Stimulated activated CD4-positive, alpha-beta T cell treated with anti-CD3 and anti-CD28 coated beads, Interleukin-15, amount 100 ng/mL, for 1 hour (primary cell): ENCODE data around the gene USP6NL.
"Not testable (repeated sequence)": the region's sequence is repeated elsewhere in the genome, so short reads cannot be mapped to it uniquely, and the experiment has no call there.

Experiments
- DNase-seq, 2 donors: peaks; one replicate each; pipeline ENCODE4 v3.0.0-alpha.2; 2020; ENCODE audit warnings: low read depth in 1 of 2, low spot score in 1 of 2

The USP6NL gene

DNA sequence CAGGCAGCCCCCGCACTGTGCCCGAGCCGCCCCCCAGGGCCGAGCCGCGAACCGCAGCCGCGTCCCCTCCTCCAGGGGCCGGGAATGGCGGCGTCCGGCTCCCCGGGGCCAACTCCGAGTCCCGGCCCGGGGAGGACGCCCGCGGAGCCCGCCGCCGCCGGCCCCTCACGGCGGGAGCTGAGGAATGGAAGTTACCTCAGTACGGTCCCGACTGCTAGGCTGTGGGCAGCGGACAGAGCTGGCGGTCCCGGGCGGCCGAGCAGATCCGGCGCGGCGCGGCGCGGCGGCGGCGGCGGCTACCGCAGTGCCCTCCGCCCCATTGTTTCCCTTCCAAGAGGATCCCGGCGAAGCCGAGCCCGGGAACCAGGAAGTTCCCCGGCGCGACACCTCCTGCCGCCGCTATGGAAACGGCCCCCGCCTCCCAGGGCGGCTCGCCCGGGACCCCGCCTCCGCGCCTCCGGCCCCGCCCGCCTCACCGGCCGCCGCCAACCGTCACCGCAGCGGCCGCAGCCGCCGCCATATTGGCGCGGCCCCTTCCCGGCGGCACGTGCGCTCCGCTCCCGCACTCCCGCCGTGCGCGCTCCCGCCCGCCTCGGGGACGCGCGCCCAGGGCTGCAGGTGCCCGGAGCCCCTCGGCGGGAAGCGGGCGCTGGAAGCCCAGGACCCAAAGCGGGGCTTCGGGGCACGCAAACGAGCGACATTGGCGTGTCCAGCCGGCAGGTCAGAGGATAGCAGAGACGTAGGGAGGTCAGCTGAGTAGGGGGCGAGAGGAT is at the start of gene USP6NL:
Gene USP6NL (minus strand): TSS at position 403 of the 773 bp plus-strand sequence. CDS start 14,016 bp downstream, outside the sequence.
- peak; percentile 42 to 63 for DNase-seq

DNA sequence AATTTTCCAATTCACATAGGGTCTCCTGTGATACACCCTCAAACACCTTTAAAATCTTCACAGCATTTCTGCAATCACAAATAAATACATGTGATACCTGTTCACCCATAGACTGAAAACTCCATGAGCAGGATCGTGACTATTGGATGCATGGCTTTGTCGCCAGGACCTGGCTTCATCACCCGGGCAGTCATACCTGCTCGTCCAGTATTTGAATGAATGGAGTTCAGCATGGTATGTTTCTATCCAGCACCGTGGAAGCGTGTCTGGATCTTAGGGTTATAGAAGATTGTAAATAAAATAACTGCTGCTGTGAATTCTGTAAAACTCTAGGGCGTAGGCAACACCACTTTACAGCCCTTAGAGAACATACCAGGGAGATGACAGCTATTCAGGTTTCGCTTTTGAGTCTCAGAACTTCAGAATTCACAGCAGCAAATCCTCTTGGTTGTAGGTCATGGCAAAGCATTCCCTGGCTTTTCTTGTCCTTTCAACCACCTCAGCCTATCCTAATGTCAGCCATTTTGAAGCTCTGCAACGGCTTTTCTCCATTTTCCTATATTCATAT is 47.4 kb upstream of the USP6NL start:
- DNase-seq, result no peak

DNA sequence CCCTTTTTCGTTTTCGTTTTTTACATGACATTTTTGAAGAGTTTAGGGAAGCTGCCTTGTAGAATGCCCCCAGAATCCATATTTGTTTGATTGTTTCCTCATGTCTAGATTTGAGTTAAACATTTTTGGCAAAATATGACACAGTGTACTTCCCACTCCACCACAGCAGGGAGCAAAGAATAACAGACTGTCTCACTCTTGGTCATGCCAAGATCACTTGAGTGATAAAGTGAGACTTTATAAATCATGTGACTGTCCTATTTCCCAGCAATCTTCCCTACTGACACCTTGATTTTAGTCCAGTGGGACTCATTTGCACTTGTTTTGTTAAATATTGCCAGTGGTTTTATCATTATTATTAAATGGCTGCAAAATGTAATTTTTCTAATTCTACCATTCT is 44.4 kb upstream of the USP6NL start:
- no peak for DNase-seq

DNA sequence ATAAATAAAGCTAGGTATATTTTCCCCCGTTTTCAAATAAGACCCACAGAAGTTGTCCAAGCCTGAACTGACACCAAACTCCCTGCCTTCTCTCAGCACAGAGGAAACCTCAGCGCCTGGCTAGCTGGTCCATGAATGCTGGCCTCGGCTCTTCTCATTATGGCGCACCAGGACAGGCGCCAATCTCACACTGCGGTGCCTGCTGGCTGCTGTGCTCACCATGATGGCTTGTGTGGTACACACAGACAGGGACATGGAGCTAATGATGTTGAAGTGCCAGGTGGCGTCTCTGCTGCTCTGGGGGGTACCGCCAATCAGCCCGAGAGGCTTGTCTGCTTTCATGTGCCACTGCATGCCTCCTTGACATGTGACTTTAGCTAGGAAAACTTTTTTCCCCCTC is 43.2 kb upstream of the USP6NL start:
- DNase-seq, result no peak

GRCh38 chr10:11653758-11654471 is 42.5 kb upstream of the USP6NL start:
- no peak for DNase-seq

DNA sequence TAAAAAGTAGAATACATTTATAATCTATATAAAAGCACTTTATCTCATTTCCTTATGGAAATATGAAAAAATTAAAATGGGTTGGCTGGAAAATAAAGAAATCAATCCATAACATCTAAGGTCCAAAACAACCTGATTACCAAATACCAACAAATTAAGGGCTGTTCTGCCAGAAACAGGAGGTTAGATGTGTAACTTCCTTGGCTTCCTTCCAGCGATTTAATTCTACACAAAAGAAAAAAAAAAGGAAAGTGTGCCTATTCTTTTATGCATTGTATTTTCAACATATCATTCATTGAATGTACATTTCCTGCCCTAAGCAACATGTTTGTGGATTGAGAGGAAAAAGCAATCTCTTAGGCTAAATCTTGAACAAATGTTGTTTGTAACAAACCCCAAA is 36.2 kb upstream of the USP6NL start:
- DNase-seq, result no peak

DNA sequence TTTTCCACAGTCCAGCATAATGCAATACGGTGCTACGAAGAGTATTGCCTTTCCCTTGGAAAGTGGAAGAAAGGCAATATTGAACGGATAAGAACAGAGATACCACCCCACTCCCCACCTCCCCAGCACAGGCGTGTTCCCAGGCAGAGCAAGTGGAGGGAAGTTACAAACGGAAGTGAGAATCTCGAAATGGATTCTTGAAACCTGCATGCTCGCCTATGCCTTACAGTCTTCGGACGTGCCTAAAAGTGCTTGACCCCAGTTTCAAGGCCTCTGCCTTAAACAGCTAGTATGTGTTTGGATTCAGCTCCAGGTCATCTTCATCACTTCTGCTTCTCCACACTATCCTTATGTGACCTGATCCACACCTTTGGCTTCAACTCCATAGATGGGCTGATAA is 35.0 kb upstream of the USP6NL start:
- no peak for DNase-seq

DNA sequence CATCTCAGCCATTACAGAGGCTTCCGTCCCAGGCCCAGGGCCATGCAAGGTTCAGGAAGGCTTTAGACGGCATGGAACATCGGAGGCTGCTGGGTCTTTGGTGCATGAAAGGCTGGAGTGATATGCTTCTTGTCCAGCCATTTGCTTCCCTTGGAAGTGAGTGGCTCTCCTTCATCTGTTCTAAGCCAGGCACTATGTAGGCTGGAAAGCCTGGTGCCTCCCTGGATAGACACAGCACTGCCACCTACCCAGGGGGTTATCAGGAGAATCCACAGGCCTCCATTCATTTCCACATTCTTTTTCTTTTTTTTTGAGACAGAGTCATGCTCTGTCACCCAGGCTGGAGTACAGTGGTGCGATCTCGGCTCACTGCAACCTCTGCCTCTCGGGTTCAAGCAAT is 31.6 kb upstream of the USP6NL start:
- DNase-seq, result no peak

DNA sequence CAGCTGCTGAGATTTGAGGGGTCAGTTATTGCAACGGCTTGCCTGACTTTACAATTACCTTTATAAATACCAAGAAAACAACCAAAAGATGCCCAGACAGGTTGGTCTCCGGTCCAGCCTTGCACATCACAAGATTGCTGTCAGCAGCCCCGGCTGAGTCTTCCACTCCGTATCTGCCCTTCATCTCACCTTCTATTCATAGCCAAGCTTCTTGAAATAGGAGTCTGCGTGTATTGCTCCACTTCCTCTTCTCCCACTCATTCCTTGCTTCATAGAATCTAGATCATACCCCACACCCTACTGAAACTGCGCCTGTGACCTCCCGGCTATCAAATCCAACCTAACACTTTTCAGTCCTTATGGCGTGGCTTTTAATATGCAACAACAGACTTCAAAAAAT is 31.1 kb upstream of the USP6NL start:
- no peak for DNase-seq

DNA sequence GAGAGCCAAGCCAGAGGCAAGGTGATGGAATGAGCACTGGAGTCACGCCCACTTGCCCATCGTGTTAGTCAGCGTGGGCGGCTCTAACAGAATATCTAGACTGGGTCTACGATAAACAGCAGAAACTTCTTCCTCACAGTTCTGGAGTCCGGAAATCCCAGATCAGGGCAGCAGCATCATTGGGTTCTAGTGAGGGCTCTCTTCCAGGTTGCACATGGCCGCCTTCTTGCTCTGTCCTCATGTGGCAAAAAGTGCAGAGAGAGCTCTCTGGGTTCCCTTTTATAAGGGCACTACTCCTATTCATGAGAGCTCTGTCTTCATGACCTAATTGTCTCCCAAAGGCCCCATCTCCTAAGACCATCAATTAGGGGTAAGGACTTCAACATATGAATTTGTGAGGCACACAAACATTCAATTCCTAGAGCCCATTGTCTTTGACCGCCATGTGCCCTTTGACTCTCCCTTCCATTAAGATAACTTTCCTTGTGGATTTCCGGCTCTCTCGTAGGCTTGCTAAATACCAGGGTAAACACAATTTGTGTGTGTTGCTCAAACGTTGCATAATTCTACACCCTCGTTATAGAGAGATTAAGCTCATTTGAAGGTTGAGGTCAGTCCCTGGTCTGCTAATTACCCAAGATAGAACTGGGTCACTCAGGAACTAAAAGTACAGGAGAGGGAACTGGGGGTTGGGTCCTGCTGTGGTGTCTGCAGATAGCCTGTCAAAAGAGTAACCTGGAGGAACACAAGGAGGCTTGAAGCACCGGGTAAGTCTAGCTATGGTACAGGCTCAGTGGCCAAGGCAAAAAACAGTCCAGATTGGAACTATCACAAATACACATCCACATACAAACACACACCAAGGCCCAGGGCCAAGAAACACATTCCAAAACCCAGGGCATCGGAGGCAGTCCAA is 28.7 kb upstream of the USP6NL start:
- DNase-seq, result no peak

DNA sequence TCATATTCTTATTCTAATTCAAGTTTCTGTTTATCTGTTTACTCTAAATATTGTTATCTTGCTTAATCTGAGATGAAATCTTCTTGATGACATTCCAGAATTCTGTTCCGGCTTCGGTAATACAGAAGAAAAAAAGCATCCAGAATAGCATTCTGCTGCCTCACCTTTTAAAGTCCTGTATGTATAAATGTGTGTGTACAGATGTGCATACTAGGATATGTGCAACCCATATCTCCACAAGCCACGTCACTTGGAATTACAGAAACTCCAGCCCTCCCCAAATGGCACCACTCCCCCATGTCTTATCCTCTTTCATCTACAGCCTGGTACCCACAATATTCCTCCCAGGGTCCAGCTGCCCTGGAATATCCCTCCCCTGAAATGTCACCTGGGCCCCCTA is 27.9 kb upstream of the USP6NL start:
- DNase-seq, result no peak

GRCh38 chr10:11638055-11638698 is 26.7 kb upstream of the USP6NL start:
- DNase-seq, result no peak

DNA sequence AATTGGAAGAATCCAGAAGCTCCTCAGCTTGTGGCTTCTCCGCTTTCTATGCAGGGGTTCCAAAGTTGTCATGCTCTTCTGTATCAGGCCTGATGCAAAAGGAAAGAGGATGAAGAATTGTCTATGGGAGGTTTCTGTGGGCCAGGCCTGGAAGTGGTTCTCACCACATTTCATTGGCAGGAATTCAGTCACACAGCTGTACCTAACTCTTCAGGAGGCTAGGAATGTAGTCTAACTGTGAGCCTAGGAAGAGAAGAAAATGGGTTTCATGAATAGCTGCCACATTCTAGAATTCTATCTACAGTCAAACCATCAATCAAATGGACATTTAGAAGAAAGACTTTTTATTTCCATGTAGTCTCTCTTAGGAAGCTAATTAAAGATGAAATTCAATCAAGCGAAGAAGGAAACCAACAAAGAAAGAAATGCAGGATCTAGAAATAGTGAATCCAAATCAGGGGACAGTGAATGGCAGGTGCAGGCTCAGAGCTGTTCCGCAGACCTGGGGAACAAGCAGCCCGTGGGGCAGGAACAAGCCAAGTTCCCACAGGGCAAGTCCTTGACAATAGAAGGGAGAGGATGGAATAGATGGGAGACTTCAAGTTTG is 25.4 kb upstream of the USP6NL start:
- no peak for DNase-seq

- DNase-seq, result no peak
Measured at GRCh38 chr10:11631890-11632587, 20.6 kb upstream of the USP6NL start.

DNA sequence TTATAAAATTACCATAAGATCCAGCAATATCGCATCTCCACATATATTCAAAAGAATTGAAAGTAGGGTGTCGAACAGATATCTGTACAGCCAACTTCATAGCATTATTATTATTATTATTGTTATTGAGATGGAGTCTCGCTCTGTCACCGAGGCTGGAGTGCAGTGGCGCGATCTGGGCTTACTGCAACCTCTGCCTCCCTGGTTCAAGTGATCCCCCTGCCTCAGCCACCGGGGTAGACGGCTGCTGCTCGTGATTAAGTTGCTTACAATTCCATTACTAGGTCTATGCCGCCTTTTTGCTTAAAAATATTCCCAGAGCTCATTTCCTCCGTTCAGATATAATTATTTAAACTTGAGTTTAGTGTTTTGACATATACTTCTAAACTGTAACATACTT is 19.8 kb upstream of the USP6NL start:
- DNase-seq, result no peak

- no peak for DNase-seq
Measured at GRCh38 chr10:11629731-11630130, 18.3 kb upstream of the USP6NL start.

DNA sequence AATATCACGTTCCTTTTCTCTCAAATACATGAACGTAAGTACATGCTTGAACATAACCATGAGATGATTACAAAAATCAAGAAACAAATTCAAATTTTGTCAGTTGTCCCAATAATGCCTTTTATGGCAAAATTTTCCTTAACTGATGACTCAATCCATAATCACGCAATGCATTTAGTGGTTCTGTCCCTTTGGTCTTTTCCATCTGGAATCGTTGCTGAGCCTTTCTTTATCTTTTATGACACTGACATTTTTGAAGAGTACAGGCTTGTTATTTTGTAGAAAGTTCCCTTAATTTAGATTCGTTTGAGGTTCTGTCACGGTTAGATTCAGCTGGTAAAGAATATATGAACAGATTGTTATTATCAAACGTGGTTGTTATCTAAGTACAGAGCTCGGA is 16.5 kb upstream of the USP6NL start:
- not testable (repeated sequence) for DNase-seq

GRCh38 chr10:11626071-11626470 is 14.6 kb upstream of the USP6NL start:
- DNase-seq, result no peak

- no peak for DNase-seq
Measured at GRCh38 chr10:11625019-11625735, 13.7 kb upstream of the USP6NL start.
